HCT116 (cell line): ENCODE data around the gene EIF2D. TPM values are rescaled to one million over a fixed set of nuclear protein-coding genes. Genes with fewer than 3 reads are reported as not detected.

Experiments
- ATAC-seq: fragments of 200-7000 bp; cut with Tn5 transposase; 2 replicates; pipeline ENCODE4 v1.9.1; 2020; ENCODE audit warnings: mild to moderate bottlenecking, moderate library complexity
- BruUV-seq: library from RNA; stranded (reverse); fragments of 400-500 nt; replicated peaks from 2 replicates; lab custom pipeline; 2021; lab: Mats Ljungman, UMichigan
- CTCF ChIA-PET: fragments of 300-600 bp; sonication (Branson Sonifier 250); formaldehyde crosslinking; loops from one replicate; lab custom pipeline; 2021; ENCODE audit warnings: antibody characterized with exemption; lab: Charles Lee
- POLR2A ChIA-PET: fragments of 300-600, 350-600 bp; sonication (Branson Sonifier 250); formaldehyde crosslinking; loops from one replicate; lab custom pipeline; 2021; ENCODE audit warnings: antibody characterized with exemption; lab: Charles Lee
- RAD21 ChIA-PET, 2 experiments: fragments of 300-600 bp; sonication (Branson Sonifier 250); formaldehyde crosslinking; loops; one replicate each; lab custom pipeline; 2023; ENCODE audit warnings: low total read pairs in 2 of 2; ENCODE audit not compliant: uncharacterized antibody in 2 of 2, unreplicated experiment in 2 of 2, low non-redundant PET in 1 of 2; lab: Charles Lee
- DNase-seq: peaks from one replicate; pipeline ENCODE4 v3.0.0-alpha.2; 2010; ENCODE audit warnings: low read depth, low spot score
- H2AFZ ChIP-seq: fragments of 200-600 bp; shearing (Covaris generic), sonication (generic); 2 replicates; pipeline ENCODE4 v1.6.1; 2017; ENCODE audit warnings: low read depth, mixed run types, mixed read lengths, antibody characterized with exemption, low read length; ENCODE audit not compliant: poor library complexity, severe bottlenecking
- H3K27ac ChIP-seq: 2 replicates; pipeline ENCODE4 v1.5.1; 2012; ENCODE audit warnings: low read depth, low read length
- H3K27me3 ChIP-seq: fragments of 200-600 bp; sonication (generic); 2 replicates; pipeline ENCODE4 v1.6.1; 2016; ENCODE audit warnings: mixed run types, low read length, mixed read lengths; ENCODE audit not compliant: insufficient read depth
- H3K36me3 ChIP-seq, 2 experiments: fragments of 200-500 bp in 1 of 2; fragments of 200-600 bp in 1 of 2; sonication (Bioruptor generic) in 1 of 2; sonication (generic) in 1 of 2; 2 replicates each; pipeline versions ENCODE4 v1.5.1 to v1.6.1; 2014 to 2016; ENCODE audit warnings: low read length in 2 of 2, inconsistent platforms in 1 of 2, mixed read lengths in 1 of 2, mixed run types in 1 of 2; ENCODE audit not compliant: insufficient read depth in 2 of 2, control insufficient read depth in 1 of 2
- H3K4me1 ChIP-seq, 2 experiments: fragments of 200-600 bp in 1 of 2; sonication (generic) in 1 of 2; 2 replicates each; pipeline versions ENCODE4 v1.5.1 to v1.6.1; 2012 to 2017; ENCODE audit warnings: low read length in 2 of 2, inconsistent platforms in 1 of 2, mild to moderate bottlenecking in 1 of 2, mixed read lengths in 1 of 2, mixed run types in 1 of 2, moderate library complexity in 1 of 2; ENCODE audit not compliant: insufficient read depth in 2 of 2, control insufficient read depth in 1 of 2
- H3K4me2 ChIP-seq: fragments of 200-600 bp; sonication (generic); 2 replicates; pipeline ENCODE4 v1.6.1; 2017; ENCODE audit warnings: mixed run types, low read length, mixed read lengths
- H3K4me3 ChIP-seq, 2 experiments: fragments of 200-600 bp in 1 of 2; sonication (generic) in 1 of 2; replicated peaks in 1 of 2; 2 replicates each; pipeline ENCODE4 v1.5.1; 2011 to 2016; ENCODE audit warnings: low read length in 2 of 2, control low read depth in 1 of 2, low read depth in 1 of 2, mild to moderate bottlenecking in 1 of 2, mixed read lengths in 1 of 2, mixed run types in 1 of 2
- H3K79me2 ChIP-seq: fragments of 200-600 bp; sonication (generic); 2 replicates; pipeline ENCODE4 v1.6.1; 2017; ENCODE audit warnings: mild to moderate bottlenecking, mixed run types, low read length, moderate library complexity, mixed read lengths; ENCODE audit not compliant: insufficient read depth
- H3K9ac ChIP-seq: fragments of 200-600 bp; sonication (generic); 2 replicates; pipeline ENCODE4 v1.6.1; 2016; ENCODE audit warnings: low read length, mixed read lengths
- H3K9me2 ChIP-seq: fragments of 200-600 bp; sonication (generic), shearing (Covaris generic); 2 replicates; pipeline ENCODE4 v1.6.1; 2017; ENCODE audit warnings: mixed run types, mild to moderate bottlenecking, moderate library complexity; ENCODE audit not compliant: insufficient read depth
- H3K9me3 ChIP-seq, 2 experiments: fragments of 200-500 bp in 1 of 2; fragments of 200-600 bp in 1 of 2; sonication (Bioruptor generic) in 1 of 2; sonication (generic) in 1 of 2; 2 replicates each; pipeline ENCODE4 v1.6.1; 2014 to 2017; ENCODE audit warnings: low read length in 2 of 2, mixed read lengths in 2 of 2, inconsistent platforms in 1 of 2, low read depth in 1 of 2, mild to moderate bottlenecking in 1 of 2, mixed run types in 1 of 2, moderate library complexity in 1 of 2; ENCODE audit not compliant: control insufficient read depth in 1 of 2, insufficient read depth in 1 of 2
- H4K20me1 ChIP-seq: fragments of 200-600 bp; sonication (generic), shearing (Covaris generic); 2 replicates; pipeline ENCODE4 v1.6.1; 2017; ENCODE audit warnings: mixed run types, mild to moderate bottlenecking, moderate library complexity; ENCODE audit not compliant: insufficient read depth
- EGR1 ChIP-seq: IDR thresholded peaks from 2 replicates; pipeline ENCODE4 v1.6.1; 2012; ENCODE audit warnings: low read depth
- EZH2 ChIP-seq: fragments of 200-600 bp; sonication (generic); IDR thresholded peaks from 2 replicates; pipeline ENCODE4 v1.6.1; 2017; ENCODE audit warnings: antibody characterized with exemption, mixed run types
- RAD21 ChIP-seq: IDR thresholded peaks from 2 replicates; pipeline ENCODE4 v1.6.1; 2012; ENCODE audit warnings: low read depth, mild to moderate bottlenecking
- YY1 ChIP-seq: IDR thresholded peaks from 2 replicates; pipeline ENCODE4 v1.6.1; 2011; ENCODE audit warnings: low read length, low read depth, moderate library complexity, mild to moderate bottlenecking; ENCODE audit not compliant: insufficient replicate concordance; ENCODE audit errors: extremely low read depth
- intact Hi-C: fragments of 100-400 bp; cut with micrococcal nuclease; formaldehyde crosslinking; loops from 2 replicates; pipeline ENCODE4 v1.10.0; 2022
- total RNA-seq: library from RNA; stranded (reverse); gene quantifications from one replicate; pipeline ENCODE4 v1.2.1, GENCODE V29; 2021; ENCODE audit not compliant: unreplicated experiment
- TF ChIP-seq, protein P1 (sequence below): IDR thresholded peaks from 2 replicates; pipeline ENCODE4 v1.6.1; 2012; ENCODE audit warnings: low read depth

The EIF2D gene
- total RNA-seq, 1 experiment from 2014 or later: 54.8 TPM

DNA sequence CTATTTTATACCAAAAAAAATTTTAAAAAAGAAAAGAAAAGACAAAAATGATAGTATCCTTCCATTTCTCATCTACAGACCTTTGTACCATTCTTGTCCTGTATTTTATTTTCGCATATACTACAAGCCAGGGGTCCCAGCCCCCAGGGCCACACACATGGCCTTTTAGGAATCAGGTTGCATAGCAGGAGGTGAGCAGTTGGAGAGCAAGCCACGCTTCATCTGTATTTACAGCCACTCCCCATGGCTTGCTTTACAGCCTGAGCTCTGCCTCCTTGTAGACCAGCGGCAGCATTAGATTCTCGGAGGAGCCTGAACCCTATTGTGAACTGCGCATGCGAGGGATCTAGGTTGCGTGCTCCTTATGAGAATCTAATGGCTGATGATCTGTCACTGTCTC lies 65.2 kb downstream of the EIF2D start (continued):
- TF ChIP-seq, protein P1, sequence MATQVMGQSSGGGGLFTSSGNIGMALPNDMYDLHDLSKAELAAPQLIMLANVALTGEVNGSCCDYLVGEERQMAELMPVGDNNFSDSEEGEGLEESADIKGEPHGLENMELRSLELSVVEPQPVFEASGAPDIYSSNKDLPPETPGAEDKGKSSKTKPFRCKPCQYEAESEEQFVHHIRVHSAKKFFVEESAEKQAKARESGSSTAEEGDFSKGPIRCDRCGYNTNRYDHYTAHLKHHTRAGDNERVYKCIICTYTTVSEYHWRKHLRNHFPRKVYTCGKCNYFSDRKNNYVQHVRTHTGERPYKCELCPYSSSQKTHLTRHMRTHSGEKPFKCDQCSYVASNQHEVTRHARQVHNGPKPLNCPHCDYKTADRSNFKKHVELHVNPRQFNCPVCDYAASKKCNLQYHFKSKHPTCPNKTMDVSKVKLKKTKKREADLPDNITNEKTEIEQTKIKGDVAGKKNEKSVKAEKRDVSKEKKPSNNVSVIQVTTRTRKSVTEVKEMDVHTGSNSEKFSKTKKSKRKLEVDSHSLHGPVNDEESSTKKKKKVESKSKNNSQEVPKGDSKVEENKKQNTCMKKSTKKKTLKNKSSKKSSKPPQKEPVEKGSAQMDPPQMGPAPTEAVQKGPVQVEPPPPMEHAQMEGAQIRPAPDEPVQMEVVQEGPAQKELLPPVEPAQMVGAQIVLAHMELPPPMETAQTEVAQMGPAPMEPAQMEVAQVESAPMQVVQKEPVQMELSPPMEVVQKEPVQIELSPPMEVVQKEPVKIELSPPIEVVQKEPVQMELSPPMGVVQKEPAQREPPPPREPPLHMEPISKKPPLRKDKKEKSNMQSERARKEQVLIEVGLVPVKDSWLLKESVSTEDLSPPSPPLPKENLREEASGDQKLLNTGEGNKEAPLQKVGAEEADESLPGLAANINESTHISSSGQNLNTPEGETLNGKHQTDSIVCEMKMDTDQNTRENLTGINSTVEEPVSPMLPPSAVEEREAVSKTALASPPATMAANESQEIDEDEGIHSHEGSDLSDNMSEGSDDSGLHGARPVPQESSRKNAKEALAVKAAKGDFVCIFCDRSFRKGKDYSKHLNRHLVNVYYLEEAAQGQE: no peak
- TF ChIP-seq YY1 (no peak), EZH2 (no peak), RAD21 (no peak)
- TF ChIP-seq, all 23 proteins: peak for 0

GRCh38 chr1:206545351-206545750 lies 66.9 kb downstream of the EIF2D start:
- H3K4me3 ChIP-seq: no peak overlapping the region
- no peak overlapping the region for H3K27ac ChIP-seq
- H3K4me2 ChIP-seq: no peak overlapping the region
- BruUV-seq: no TSS peak
- peaks cover 0 to 7% of the 10 kb centered on the region in 2 experiments; a peak in 2 of 4 replicates for H3K4me1 ChIP-seq
- ChIA-PET POLR2A (interaction anchor here (0.7 to 1.1 kb wide), 2 partner anchors 10 to 31 kb away, joined by 4 read pairs; no protein-coding TSS in a partner anchor), CTCF (interaction anchor here (0.7 to 2.2 kb wide), 15 partner anchors 8 to 437 kb away, joined by 3 to 17 read pairs (median 4); no protein-coding TSS in a partner anchor), RAD21 (no interaction called here)
- H3K79me2 ChIP-seq: no peaks in the 10 kb centered on the region
- H4K20me1 ChIP-seq: no peaks in the 10 kb centered on the region
- TF ChIP-seq EGR1: no peak
- no peak for ATAC-seq
- no peak overlapping the region for H2AFZ ChIP-seq
- intact Hi-C loops: loop anchor here (1.0 to 2.0 kb wide), 2 partner anchors 38 to 55 kb away; no protein-coding TSS in a partner anchor
- H3K9ac ChIP-seq: no peak overlapping the region
- DNase-seq: no peak
- no peaks in the 10 kb centered on the region for H3K36me3 ChIP-seq
- H3K9me2 ChIP-seq: no peaks in the 10 kb centered on the region
- no peaks in the 10 kb centered on the region for H3K27me3 ChIP-seq
- H3K9me3 ChIP-seq: no peaks in the 10 kb centered on the region
